NCI-H2029 (cell line): Measurements from ENCODE around the gene CHL1.
A peak's percentile ranks its signal among the peaks of the same experiment; 100 is the strongest.

Experiments used
- DNase-seq: peaks from one replicate; lab custom pipeline; 2025; lab: John Stamatoyannopoulos, UW

Gene CHL1

DNA sequence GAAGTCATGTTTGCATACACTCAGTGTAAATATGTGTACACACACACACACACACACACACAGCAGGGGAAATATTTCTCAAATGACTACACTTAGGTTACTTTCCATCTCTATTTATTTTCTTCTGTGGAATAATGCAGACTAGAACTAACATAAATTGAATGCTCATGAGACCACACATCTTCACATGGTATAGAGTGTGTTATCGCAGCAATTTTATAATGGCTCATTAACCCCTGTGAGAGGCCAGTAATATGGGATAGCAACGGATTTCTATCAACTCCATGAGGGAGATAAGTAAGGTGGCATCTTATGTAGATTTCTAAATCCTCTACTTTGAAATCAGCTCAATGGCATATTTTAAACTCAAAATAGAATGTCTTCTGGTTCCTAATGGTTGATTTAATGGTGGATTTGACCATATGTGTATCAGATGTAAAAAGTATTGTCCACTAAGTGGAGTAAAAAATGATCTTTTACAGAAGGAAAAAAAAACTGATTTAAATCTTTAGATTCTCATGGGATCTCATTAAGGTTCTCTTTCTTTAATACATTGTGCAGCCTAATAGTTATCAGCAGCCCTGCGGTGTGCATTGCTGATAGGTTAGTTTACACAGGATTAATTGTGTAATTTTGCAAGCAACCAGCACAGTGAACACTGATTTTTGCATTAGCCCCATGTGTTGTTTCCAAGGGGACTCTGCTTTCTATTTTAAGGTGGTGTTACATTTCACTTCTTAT, 32.0 kb downstream of the CHL1 start:
- DNase-seq = no peak

DNA sequence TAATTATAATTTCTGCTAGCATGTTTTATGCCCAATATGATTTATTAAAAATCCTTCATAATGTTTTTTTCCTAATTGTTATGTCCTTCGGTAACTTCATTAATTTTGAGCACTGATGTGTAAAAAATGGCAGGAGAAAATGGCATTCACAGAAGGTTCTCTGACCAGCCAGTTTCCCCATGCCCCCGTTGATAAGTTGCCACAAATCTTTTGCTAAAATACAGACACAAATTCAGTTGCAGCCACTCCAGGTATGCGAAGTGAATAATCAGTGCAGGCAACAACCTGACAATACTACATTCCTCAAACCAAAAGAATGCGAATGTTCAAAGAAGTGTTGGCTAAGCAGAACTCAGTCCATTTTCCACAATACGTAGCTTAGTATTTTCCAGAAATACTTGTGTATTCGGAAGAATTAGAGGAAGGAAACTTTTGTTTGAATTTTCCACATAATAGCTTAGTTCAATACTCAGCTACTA, 32.7 kb downstream of the CHL1 start:
- no peak for DNase-seq

DNA sequence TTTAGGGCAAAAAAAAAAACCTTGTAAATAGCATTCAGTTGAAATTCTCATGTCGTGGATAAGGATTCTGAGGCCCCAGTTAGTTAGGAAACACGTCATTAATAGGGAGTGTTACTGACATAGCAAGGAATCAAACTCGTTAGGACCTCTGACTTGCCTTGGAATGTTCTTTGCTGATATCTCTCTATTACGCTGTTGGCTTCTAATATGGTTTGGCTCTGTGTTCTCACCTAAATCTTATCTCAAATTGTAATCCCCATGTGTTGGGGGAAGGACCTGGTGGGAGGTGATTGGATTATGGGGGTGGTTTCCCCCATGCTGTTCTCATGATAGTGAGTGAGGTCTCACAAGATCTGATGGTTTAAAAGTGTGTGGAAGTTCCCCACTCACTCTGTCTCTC, 40.3 kb downstream of the CHL1 start:
- DNase-seq = no peak

DNA sequence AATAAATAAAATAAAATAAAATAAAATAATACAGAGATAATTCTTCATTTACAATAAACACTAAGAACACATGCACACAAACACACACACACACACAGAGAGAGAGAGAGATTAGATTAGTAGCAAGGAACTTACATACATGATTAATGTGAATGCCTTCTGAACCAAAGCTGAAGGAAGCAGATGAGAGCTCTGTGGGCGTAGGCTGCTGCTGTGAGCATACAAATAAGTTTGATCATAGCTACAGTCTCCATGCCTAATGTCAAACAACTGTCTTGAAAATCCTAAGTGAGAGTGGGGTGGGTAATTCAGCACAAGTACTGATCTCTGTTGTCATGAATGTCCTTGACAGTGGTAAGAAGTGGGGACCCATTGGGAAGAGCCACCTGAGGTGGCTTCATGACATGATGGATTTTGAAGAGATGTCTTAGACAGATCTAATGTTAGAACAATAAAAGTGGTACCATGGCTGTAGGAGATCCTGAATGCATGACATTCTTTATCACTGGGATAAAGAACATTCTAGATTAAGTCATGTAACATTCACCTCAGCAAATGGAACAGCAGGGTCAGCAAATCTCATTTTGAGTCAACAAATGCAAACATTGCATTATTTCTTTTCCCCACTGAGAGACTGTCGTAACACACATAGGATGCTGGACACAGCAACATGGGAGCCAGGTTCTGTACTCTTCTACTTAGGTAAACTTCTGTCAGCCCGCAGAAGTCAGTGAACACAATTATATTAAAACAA, 46.2 kb downstream of the CHL1 start:
- DNase-seq = no peak

DNA sequence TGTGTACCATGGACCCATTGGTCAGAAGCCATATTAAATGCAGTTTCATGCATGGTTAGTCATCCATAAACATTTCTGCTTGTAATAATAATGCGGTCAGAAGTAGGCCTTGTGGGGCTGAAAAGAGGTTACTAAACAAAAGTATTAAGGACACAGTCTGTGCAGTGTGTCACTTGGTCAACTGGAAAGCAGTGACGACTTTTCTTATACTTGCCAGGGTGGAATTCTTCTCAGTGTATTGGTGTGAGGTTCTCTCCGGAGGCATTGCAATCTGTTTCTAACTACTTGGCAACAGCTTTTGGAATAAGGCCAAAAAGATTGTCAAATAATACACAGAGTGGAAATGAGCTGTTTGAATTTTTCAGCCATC, 46.8 kb downstream of the CHL1 start:
- DNase-seq = peak; percentile 43

DNA sequence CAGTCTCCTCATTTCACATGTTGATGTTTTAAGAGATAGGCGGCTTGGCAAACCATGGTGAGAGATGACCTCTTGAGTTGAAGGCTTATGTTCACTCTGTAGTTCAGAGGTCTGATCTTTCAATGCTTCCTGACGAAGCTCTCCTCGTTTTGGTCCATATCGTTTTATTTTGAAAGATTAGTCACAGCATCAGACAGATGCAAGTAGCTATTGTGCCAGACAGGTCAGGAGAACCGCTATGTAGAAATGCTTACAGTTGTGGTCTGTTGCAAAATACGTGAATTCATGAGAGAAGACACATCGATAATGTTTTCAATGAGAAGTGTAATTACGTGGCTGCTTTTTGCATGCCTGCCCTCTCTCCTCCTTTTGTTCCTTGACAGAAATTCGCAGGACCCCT, 47.5 kb downstream of the CHL1 start:
- no peak for DNase-seq

DNA sequence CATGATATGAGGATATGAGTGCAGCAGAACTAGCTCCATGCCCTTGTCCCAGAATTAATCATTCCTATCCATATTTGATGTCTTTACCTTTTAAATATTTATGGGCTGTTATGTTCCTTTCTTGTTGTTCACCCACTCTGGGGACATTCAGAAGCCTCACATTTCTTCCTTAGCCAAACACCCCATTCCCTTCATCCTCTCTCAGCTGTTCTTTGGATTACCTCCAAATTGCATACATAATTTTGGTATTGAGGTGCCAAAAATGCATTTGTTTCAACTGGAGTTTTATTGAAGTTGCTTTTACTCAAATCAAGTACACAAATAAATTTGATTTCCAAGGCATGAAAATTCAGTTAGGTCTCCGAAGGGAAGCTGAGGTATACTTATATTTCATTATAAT, 51.4 kb downstream of the CHL1 start:
- DNase-seq = no peak

DNA sequence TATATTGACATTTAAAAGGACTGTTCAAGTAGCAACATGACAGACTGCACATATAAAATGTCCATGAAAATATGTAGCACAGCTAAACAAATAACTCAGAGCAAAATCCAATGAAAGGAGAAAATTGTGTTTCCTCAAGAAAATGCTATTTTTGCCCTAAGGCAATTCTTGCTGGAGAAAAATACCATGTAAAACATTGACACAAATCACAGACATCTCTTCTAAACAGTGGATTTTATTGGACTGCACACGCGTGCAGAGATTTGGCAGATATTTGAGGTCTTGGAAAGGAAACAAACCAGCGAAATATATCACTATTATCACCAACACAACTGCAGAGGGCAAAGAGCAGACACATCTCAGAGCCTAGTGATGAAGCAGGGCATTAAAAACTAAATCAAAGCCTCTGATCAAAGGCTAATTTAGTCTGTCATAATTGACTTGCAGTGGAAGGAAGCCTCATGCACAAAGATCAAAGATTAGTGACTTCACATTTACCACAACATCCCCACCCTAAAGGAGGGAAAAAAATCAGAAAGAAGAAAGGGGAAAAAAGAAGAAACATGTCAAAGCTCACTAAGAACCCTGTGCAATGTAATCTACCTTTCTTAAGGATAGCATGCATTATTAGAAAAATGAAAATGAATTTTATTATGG, 52.4 kb downstream of the CHL1 start:
- DNase-seq = no peak

DNA sequence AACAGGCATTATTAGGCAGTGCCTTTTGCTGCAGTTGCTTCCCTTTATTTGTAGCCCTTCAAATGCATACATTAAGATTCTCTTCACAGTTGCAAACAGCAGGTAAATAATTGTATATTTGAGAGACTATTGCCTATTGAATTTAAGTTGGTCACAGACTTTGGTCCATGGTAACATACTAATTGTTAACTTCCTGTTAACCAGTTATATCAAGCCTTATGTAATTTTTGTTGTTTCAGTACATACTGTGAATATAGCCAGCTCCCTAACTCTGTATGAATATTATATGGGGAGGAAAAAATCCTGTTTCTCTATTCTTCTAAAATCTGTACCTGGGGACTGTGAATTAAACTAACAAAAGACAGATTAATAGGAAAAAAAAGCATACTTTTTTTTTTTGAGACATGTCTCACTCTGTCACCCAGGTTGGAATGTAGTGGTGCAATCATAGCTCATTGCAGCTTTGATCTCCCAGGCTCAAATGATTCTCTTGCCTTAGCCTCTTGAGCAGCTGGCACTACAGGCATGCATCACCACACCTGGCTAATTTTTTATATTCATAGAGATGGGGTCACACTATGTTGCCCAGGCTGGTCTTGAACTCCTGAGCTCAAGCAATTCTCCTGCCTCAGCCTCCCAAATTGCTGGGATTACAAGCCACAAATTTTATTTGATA, 53.2 kb downstream of the CHL1 start:
- no peak for DNase-seq

DNA sequence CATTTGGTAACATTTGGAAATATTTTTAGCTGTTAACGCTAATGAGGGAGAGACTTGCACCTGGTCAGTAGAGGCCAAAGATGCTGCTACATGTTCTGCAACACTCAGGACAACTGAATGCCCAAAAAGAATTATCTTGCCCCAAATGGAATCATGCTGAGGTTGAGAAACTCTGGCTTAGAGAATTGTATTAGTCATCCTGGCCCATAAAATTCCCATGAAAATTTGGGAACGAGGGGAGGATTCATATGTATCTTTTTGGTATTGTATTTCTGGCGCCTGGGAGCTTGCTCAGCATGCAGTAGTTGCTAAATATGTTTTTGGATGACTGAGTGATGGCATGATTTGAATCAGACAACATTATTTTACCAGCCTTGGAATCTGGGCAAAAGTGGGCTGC, 59.9 kb downstream of the CHL1 start:
- DNase-seq = no peak

DNA sequence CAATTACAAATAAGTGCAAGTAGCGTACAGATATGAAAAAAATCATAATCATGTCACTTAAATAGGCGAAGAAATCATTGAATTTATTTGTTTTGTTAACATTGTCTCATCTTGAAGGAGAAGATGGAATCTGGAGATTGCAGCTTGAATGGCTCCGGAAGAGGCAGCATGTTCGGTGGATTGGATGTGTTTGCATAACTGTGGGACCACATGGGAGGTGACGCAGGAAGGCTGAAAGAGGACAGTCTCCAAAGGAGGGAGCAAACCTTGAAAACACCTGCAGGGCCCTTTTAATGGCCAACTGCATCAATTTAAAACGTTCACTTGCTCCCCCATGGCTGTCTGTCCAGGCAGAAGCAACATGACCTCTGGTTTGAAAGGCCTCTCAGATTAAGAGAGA, 61.3 kb downstream of the CHL1 start:
- no peak for DNase-seq

DNA sequence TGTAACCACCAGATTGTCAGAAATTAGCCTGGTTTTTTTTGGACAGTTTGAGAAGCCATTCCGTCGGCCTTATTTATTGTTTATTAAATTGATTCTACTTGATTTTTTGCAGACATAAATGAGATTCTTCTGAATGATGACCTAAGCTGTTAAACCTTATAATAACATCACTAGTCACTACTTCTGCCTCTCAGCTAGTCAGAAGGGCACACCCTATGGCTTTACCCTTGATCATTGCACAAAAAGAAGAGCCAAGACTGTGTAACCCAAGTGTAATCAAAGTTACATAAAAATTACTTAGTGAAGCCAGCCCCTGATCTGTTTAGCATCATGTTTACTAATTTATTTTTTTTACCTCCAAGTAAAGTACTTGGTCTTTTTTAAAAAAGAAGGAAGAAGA, 64.3 kb downstream of the CHL1 start:
- no peak for DNase-seq

DNA sequence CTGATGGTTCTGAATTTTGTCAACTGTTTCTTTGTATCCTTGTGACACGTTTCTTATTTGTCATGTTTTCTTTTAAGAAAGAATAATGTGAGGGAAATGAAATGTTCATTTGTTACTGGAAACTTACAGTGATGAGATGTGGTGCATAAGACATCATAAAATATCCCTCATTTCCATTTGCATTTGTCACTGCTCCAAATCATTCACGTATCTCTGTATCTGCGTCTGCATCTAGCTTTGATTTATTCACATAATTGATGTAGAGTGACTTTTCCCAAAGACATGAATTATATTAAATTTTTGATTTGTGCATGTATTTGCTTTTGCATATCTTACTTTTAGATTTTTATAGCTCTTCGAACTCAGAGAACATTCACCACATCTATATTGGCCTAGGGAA, 66.8 kb downstream of the CHL1 start:
- no peak for DNase-seq

DNA sequence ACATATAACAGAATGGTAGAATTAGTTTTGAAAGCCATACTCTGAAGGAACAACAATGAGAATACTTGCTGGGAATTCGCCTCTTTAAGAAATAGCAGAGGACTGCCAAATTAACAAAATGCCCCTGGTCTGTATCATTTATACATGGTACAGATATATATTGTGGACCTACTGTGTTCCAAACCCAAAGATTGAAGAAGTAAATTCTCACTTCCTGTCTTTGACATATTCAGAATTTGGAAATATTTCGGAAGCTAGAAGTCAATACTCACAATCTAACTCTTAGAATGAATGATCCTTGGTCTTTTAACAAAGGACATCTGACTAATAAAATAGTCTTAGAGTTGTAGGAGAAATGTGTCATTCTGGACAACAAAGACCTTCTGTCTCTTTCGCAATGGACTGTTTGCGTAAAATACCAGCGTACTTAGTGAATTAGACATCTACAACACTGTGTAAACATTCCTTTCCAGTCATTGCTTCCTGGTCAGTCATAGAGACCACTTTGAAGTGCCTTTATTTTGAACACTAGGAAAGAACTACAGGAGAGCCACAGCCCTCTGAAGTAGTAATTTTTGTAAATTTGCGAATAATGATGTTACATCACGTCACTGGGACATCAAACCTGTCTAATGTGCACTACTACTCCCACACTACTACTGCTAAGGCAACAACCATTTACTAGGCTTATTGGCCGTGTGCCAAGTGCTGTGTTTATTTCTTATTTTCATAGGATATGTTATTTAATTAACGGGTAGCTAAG, 68.0 kb downstream of the CHL1 start:
- DNase-seq = peak; percentile 87

DNA sequence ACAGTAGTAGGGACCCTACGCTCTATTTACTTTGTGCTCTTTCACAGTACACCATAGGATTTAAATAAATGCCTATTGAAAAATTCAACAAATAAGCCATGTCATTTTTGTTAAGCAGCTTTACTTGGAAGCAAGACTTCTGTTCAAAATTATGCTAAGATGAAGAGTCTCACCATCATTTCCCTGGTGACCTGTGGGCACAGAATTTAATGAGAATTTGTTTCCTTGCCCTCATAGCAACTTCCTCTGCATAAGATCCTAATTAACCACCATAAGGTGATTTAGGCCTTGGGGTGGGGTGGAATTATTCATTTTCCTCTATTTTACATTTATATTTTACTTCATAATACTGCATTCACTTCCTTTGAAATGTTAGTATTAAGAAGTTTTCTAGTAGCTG, 70.5 kb downstream of the CHL1 start:
- no peak for DNase-seq

DNA sequence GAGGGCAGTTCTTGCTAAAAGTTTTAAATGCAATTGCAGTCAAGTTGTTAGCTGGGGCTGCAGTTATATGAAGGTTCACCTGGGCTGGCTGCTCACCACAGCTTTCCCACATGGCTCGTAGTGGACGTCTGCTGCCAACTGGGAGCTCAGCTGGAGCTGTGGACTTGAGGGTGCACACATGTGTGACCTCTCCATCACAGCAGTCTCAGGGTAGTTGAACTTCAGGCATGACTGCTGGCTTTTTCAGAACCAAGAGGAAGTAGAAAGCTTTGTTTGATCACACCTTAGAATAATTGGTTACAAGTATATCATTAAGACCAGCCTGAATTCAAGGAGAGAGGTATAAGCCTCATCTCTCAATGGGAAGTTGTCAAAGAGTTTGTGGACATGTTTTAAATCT, 74.1 kb downstream of the CHL1 start:
- DNase-seq = no peak

DNA sequence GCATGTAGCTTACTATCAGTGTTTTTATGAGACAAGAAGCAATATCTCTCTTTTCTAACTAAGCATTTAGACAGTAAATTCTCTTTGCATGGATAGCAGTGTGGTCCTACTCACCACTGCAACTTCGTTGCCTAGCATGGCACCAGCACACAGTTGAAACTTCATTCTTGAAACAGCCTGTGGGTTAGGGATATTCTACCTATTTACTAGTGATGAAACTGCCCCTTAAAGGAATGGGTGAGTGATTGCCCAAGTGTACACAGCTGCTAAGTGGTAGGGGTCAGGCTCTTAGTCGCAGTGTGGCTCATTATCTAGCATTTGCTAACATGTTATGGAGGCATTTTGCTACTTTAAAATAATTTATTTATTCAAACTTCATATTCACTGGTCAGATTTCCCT, 78.4 kb downstream of the CHL1 start:
- no peak for DNase-seq

DNA sequence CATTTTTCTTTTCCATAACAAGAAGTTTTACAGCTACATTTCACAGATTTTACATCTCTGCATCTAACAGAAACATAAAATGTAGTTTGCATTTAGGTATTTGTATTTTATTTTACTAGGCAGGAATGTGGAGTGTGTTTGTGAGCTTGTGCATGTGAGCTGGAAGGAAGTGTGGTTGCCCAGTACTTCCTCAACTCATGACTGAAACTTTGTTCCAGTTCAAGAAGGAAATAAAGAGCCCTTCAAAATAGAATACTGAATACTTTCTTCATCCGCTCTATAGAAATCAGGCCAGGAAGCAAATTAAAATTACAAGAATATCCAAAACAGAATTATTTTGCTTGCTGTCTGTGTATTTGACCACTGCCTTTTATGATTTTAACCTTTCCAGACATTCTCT, 81.3 kb downstream of the CHL1 start:
- no peak for DNase-seq

DNA sequence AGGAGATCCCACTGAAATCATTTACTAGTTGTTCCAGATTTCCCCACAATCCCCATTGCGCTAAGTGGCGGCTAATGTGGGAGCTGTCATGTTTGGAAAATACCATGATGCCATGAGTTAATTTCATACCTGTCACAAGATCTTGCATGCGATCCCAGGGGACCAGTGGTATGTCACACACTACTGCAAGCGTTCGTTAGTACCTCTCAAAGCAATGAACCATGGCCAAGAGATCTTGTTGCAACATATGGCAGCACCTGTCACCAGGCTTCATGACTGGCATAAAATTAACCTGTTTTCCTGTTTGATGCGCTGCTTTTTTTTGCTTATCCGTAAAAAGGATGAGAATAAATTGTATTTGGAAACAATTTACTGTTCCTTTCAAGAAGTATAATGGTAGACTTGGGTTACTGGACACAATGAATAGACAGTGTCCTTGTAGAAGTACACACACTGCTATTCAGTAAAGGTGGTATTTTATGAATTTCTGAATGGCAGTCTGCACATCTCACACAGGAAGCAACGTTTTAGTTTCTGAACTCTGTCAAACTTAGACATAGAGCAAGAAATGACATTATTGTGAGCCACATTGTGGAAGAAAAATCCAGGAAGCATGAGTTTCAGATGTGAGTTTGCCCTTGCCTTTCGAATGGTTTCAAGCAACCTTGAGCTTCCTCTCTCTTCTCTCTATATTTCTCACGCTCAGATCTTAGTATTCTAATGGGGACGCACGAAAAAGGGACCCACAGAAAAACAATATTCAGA, 81.9 kb downstream of the CHL1 start:
- peak; percentile 85 for DNase-seq

DNA sequence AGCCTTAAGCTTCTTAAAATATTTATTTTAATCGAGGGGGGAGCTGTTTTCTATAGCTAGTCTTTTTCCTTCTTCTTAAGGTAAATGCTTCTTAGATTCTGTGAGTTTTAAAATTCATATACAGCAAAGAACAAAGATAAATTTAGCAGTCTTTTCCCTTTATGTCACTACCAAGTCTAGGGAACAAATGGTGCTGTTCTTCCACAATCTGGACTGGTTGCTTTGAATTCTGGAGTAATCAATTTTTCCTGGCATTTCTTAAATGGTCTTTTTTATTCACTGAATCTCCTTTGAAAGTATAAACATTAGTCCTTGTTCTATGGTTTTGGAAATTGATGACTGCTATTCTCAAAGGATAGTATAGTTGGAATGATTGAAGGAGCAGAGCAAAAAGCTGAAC, 82.8 kb downstream of the CHL1 start:
- no peak for DNase-seq

DNA sequence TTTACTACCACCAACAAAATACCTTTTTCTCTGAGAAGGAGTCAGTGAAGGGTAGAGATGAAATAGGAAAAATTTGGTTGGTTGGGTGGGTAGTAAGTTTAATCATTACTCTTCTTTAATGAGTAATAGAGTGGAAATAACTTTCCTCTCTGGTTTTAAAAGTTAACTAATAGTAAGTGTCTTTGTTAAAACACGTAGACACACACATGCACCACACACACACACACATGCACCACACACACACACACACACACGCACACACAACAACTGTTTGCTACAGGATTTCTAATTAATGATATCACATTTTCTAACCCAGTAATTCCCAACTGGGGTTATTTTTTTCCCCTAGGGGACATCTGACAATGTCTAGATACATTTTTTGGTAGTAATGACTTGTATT, 84.1 kb downstream of the CHL1 start:
- DNase-seq = no peak
